ENCODE results near the gene RPS6KB2.
A peak's percentile ranks its signal among the peaks of the same experiment; 100 is the strongest.
"Not testable (repeated sequence)": the region's sequence is repeated elsewhere in the genome, so short reads cannot be mapped to it uniquely, and the experiment has no call there.

Gene RPS6KB2

GRCh38 chr11:67466367-67466766, 38.1 kb downstream of the RPS6KB2 start:
- Histone ChIP-seq H3K36me3 (ENCODE audit: insufficient read depth, low read length) (no peaks in the 10 kb centered on the region), H3K9ac (ENCODE audit: low read depth, low read length) (no peak overlapping the region)

GRCh38 chr11:67466962-67467771, 38.9 kb downstream of the RPS6KB2 start:
- Histone ChIP-seq H3K27me3 (ENCODE audit: insufficient read depth, low read length) (no peaks in the 10 kb centered on the region), H3K27ac (ENCODE audit: low read depth, low read length) (no peak overlapping the region), H3K9me3 (ENCODE audit: insufficient read depth, low read depth, low read length) (no peaks in the 10 kb centered on the region), H3K4me3 (ENCODE audit: low read length) (peak overlapping the region; percentile 93; the same call in 1 of the 2 replicates), H3K4me1 (ENCODE audit: insufficient read depth, low read length) (peaks cover 5% of the 10 kb centered on the region), H3K9ac (ENCODE audit: low read depth, low read length) (no peak overlapping the region), H3K36me3 (ENCODE audit: insufficient read depth, low read length) (no peaks in the 10 kb centered on the region)
- WGBS, result 77% methylated on average over 11 of the region's 11 CpGs

More at GRCh38 chr11:67466367-67466766, 38.1 kb downstream of the RPS6KB2 start:
- no peak overlapping the region for H3K27ac ChIP-seq (ENCODE audit: low read depth, low read length)
- no peaks in the 10 kb centered on the region for H3K27me3 ChIP-seq (ENCODE audit: insufficient read depth, low read length)
- 93% methylated on average over 5 of the region's 5 CpGs for WGBS
- H3K9me3 ChIP-seq (ENCODE audit: insufficient read depth, low read depth, low read length), result no peaks in the 10 kb centered on the region
- peaks cover 5% of the 10 kb centered on the region for H3K4me1 ChIP-seq (ENCODE audit: insufficient read depth, low read length)
- no peak overlapping the region for H3K4me3 ChIP-seq (ENCODE audit: low read length)

DNA sequence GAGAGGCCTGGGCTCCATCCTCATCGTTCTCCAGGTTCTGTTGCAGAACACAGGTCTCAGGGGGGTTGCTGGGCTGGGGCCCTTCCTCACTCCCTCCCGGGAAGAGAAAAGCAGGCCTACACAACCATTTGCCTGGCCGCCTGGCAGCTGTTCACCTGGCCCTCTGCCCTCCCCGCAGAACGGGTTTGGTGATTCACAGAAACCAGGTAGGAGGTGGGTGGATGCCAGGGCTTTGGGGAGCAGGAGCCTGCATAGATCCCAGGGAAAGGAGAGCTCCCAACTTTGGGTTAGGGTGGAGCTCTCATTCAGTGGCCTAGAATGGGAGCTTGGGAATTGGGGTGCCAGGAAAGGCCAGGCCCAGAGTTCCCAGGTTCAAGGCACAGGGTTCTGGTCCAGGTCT, 39.8 kb downstream of the RPS6KB2 start:
- H3K4me3 ChIP-seq (ENCODE audit: low read length), result peak overlapping the region; percentile 93
- no peaks in the 10 kb centered on the region for H3K9me3 ChIP-seq (ENCODE audit: insufficient read depth, low read depth, low read length)
- H3K27ac ChIP-seq (ENCODE audit: low read depth, low read length), result no peak overlapping the region
- no peaks in the 10 kb centered on the region for H3K27me3 ChIP-seq (ENCODE audit: insufficient read depth, low read length)
- H3K36me3 ChIP-seq (ENCODE audit: insufficient read depth, low read length), result no peaks in the 10 kb centered on the region
- peak overlapping the region; percentile 77; the same call in 1 of the 2 replicates for H3K9ac ChIP-seq (ENCODE audit: low read depth, low read length)
- peaks cover 5% of the 10 kb centered on the region for H3K4me1 ChIP-seq (ENCODE audit: insufficient read depth, low read length)
- WGBS, result 78% methylated on average over 5 of the region's 5 CpGs

DNA sequence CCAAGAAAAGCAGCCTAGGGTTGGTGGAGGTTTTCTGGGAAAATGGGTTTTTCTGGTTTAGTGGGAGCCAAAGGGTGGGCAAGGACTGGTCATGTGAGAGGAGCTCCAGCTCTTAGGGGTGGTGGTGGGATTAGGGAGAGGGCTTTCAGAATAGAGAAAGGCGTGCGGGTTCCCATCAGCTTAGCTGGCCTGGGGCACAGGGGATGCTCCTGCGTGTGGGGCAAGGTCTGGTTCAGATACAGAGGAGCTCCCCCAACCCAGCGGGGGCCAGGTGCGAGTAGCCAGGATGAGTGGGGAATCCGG, 40.1 kb downstream of the RPS6KB2 start:
- peak overlapping the region; percentile 58; the same call in 1 of the 2 replicates for H3K27ac ChIP-seq (ENCODE audit: low read depth, low read length)
- peak overlapping the region; percentile 77 for H3K9ac ChIP-seq (ENCODE audit: low read depth, low read length)
- no peaks in the 10 kb centered on the region for H3K36me3 ChIP-seq (ENCODE audit: insufficient read depth, low read length)
- 9% methylated on average over 6 of the region's 6 CpGs for WGBS
- H3K27me3 ChIP-seq (ENCODE audit: insufficient read depth, low read length), result no peaks in the 10 kb centered on the region
- no peaks in the 10 kb centered on the region for H3K9me3 ChIP-seq (ENCODE audit: insufficient read depth, low read depth, low read length)
- H3K4me1 ChIP-seq (ENCODE audit: insufficient read depth, low read length), result peaks cover 5% of the 10 kb centered on the region
- peak overlapping the region; percentile 93 for H3K4me3 ChIP-seq (ENCODE audit: low read length)

DNA sequence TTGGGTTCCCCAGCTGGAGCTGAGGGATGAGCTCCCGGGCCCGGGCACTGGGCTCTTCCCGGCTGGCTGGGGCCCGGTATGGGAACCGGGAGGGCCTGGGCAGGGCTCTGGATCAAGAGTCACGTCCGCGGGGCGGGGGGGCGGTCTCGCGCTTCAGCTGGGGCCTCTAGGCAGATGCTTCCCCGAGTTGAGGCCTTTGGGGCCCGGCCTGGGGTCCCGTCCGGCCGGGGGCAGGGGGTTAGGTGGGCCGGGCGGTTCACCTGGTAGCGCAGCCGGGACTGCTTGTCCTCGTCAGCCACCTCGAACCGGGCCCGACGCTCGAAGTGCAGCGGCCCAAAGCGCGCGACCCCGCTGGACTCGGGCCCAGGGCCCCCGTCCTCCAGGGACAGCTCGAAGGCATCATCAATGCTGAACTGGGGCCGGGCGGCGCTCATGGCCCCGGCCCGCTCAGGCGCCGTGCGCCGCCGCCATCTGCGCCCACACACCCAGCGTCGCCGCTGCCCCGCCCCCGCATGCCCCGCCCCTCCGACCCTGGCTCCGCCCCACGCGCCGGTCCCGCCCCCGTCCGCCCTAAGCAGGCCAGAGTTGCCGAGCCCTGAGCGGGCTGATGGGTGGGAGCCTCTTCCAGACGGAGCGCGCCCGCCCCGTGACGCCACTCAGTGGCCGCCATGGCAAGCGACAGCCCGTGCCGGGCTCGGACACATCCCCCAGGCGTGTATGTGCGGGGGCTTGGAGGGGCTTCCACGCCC, 40.6 kb downstream of the RPS6KB2 start, which contains the start of gene TMEM134:
TSS of gene TMEM134 (minus strand) at position 493 of the 749 bp plus-strand sequence. CDS start at position 434, 59 bp downstream.
- WGBS, result under 1% methylated on average over 76 of the region's 76 CpGs
- no peaks in the 10 kb centered on the region for H3K9me3 ChIP-seq (ENCODE audit: insufficient read depth, low read depth, low read length)
- H3K27me3 ChIP-seq (ENCODE audit: insufficient read depth, low read length), result no peaks in the 10 kb centered on the region
- H3K9ac ChIP-seq (ENCODE audit: low read depth, low read length), result peak within 1 kb of the TSS; percentile 77
- peak within 1 kb of the TSS; percentile 58; the same call in 1 of the 2 replicates for H3K27ac ChIP-seq (ENCODE audit: low read depth, low read length)
- H3K36me3 ChIP-seq (ENCODE audit: insufficient read depth, low read length), result no peaks in the 10 kb centered on the region
- H3K4me1 ChIP-seq (ENCODE audit: insufficient read depth, low read length), result peaks cover 5% of the 10 kb centered on the region
- peak within 1 kb of the TSS; percentile 93 for H3K4me3 ChIP-seq (ENCODE audit: low read length)

DNA sequence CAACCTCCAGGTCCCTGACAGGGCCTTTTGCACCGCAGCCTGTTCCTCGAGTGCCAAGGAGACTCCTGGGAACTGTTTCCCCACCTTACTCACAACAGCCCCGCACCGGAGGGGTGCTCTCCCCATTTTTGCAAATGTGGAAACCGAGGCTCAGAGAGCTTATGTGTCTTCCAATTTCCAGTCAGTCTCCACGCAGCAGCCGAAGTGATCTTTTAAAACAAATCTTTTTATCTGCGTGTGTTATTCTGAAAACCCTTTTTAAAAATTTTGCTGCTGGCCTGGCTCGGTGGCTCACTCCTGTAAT, 41.2 kb downstream of the RPS6KB2 start:
- H3K9me3 ChIP-seq (ENCODE audit: insufficient read depth, low read depth, low read length), result no peaks in the 10 kb centered on the region
- peak overlapping the region; percentile 93 for H3K4me3 ChIP-seq (ENCODE audit: low read length)
- H3K27me3 ChIP-seq (ENCODE audit: insufficient read depth, low read length), result no peaks in the 10 kb centered on the region
- H3K4me1 ChIP-seq (ENCODE audit: insufficient read depth, low read length), result no peaks in the 10 kb centered on the region
- 0 out of 2 replicates have a peak overlapping the region, but pooled peaks have one; percentile 24 for H3K27ac ChIP-seq (ENCODE audit: low read depth, low read length)
- H3K9ac ChIP-seq (ENCODE audit: low read depth, low read length), result peak overlapping the region; percentile 70
- no peaks in the 10 kb centered on the region for H3K36me3 ChIP-seq (ENCODE audit: insufficient read depth, low read length)
- 42% methylated on average over 9 of the region's 9 CpGs for WGBS

GRCh38 chr11:67470337-67471002, 42.2 kb downstream of the RPS6KB2 start:
- H3K9me3 ChIP-seq (ENCODE audit: insufficient read depth, low read depth, low read length), result no peaks in the 10 kb centered on the region
- no peak overlapping the region for H3K4me3 ChIP-seq (ENCODE audit: low read length)
- no peak overlapping the region for H3K9ac ChIP-seq (ENCODE audit: low read depth, low read length)
- H3K27me3 ChIP-seq (ENCODE audit: insufficient read depth, low read length), result no peaks in the 10 kb centered on the region
- H3K4me1 ChIP-seq (ENCODE audit: insufficient read depth, low read length), result no peaks in the 10 kb centered on the region
- H3K36me3 ChIP-seq (ENCODE audit: insufficient read depth, low read length), result no peaks in the 10 kb centered on the region
- 87% methylated on average over 7 of the region's 8 CpGs for WGBS
- no peak overlapping the region for H3K27ac ChIP-seq (ENCODE audit: low read depth, low read length)

DNA sequence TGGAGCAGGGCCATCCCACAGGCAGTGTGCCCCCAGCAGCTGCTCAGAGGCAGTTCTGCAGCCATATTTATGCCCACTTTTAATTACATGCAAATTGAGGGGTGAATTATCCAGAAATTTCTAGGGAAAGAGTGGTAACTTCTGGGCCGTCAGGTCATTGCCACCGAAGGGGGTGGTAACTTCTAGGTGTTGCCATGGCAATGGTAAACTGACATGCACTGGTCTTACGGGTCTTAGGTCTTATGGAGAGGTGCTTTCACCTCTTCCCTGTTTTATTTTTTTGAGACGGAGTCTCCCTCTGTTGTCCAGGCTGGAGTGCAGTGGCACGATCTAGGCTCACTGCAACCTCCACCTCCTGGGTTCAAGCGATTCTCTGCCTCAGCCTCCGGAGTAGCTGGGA, 44.6 kb downstream of the RPS6KB2 start:
- no peak overlapping the region for H3K4me3 ChIP-seq (ENCODE audit: low read length)
- WGBS, result 81% methylated on average over 7 of the region's 7 CpGs
- H3K9me3 ChIP-seq (ENCODE audit: insufficient read depth, low read depth, low read length), result no peaks in the 10 kb centered on the region
- H3K27me3 ChIP-seq (ENCODE audit: insufficient read depth, low read length), result no peaks in the 10 kb centered on the region
- H3K4me1 ChIP-seq (ENCODE audit: insufficient read depth, low read length), result no peaks in the 10 kb centered on the region
- no peak overlapping the region for H3K9ac ChIP-seq (ENCODE audit: low read depth, low read length)
- H3K36me3 ChIP-seq (ENCODE audit: insufficient read depth, low read length), result no peaks in the 10 kb centered on the region
- H3K27ac ChIP-seq (ENCODE audit: low read depth, low read length), result no peak overlapping the region

- not testable (repeated sequence) for H3K4me3 ChIP-seq (ENCODE audit: low read length); H3K27ac ChIP-seq (ENCODE audit: low read depth, low read length); H3K27me3 ChIP-seq (ENCODE audit: insufficient read depth, low read length); H3K9me3 ChIP-seq (ENCODE audit: insufficient read depth, low read depth, low read length); H3K4me1 ChIP-seq (ENCODE audit: insufficient read depth, low read length); H3K36me3 ChIP-seq (ENCODE audit: insufficient read depth, low read length); H3K9ac ChIP-seq (ENCODE audit: low read depth, low read length)
- 95% methylated on average over 10 of the region's 10 CpGs for WGBS
These were observed 48.4 kb downstream of the RPS6KB2 start for GRCh38 chr11:67476692-67477091.

DNA sequence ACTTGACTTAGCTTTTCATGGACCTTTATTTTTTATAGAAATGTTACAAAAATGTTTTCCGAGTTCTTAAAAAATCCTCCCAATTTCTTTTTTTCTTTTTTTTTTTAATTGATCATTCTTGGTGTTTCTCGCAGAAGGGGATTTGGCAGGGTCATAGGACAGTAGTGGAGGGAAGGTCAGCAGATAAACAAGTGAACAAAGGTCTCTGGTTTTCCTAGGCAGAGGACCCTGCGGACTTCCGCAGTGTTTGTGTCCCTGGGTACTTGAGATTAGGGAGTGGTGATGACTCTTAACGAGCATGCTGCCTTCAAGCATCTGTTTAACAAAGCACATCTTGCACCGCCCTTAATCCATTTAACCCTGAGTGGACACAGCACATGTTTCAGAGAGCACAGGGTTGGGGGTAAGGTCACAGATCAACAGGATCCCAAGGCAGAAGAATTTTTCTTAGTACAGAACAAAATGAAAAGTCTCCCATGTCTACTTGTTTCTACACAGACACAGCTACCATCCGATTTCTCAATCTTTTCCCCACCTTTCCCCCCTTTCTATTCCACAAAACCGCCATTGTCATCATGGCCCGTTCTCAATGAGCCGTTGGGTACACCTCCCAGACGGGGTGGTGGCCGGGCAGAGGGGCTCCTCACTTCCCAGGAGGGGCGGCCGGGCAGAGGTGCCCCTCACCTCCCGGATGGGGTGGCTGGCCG, 49.2 kb downstream of the RPS6KB2 start:
- not testable (repeated sequence) for H3K27me3 ChIP-seq (ENCODE audit: insufficient read depth, low read length); H3K4me1 ChIP-seq (ENCODE audit: insufficient read depth, low read length); H3K4me3 ChIP-seq (ENCODE audit: low read length); H3K27ac ChIP-seq (ENCODE audit: low read depth, low read length); H3K36me3 ChIP-seq (ENCODE audit: insufficient read depth, low read length); H3K9ac ChIP-seq (ENCODE audit: low read depth, low read length); H3K9me3 ChIP-seq (ENCODE audit: insufficient read depth, low read depth, low read length)
- 94% methylated on average over 11 of the region's 16 CpGs for WGBS
